Ovary (tissue), 9 donors: ENCODE measurements around the gene FBXL17. TPM values are rescaled to one million over a fixed set of nuclear protein-coding genes. Genes with fewer than 3 reads are reported as not detected.

Source experiments
- DNase-seq, 5 donors: peaks; one replicate each; pipeline ENCODE4 v3.0.0-alpha.2; 2019 to 2020
- H3K27ac ChIP-seq, 2 donors: fragments of 200-600 bp; one replicate each; pipeline versions ENCODE4 v1.5.1 to v1.8.0; 2019 to 2022
- H3K27me3 ChIP-seq: fragments of 200-600 bp; one replicate; pipeline ENCODE4 v1.8.0; 2022
- H3K36me3 ChIP-seq: fragments of 200-600 bp; sonication (generic); one replicate; pipeline ENCODE4 v1.5.1; 2019
- H3K4me1 ChIP-seq: one replicate; pipeline ENCODE4 v1.8.1; 2013; ENCODE audit warnings: mild to moderate bottlenecking, moderate library complexity; ENCODE audit not compliant: insufficient read depth
- H3K4me3 ChIP-seq: fragments of 200-600 bp; sonication (generic); one replicate; pipeline ENCODE4 v1.5.1; 2017
- H3K9me3 ChIP-seq, 2 donors: fragments of 200-600 bp in 1 of 2; sonication (generic) in 1 of 2; one replicate each; pipeline versions ENCODE4 v1.5.1 to v1.8.1; 2013 to 2019; ENCODE audit warnings: mild to moderate bottlenecking in 1 of 2, moderate library complexity in 1 of 2
- CTCF ChIP-seq, 3 donors: fragments of 450-650 bp in 2 of 3; fragments of 200-600 bp in 1 of 3; IDR thresholded peaks; one replicate each; pipeline versions ENCODE4 v1.5.1 to v1.8.0; 2016 to 2022; ENCODE audit warnings: antibody characterized with exemption in 3 of 3, mild to moderate bottlenecking in 1 of 3
- EP300 ChIP-seq: sonication (generic); formaldehyde crosslinking; IDR thresholded peaks from one replicate; pipeline ENCODE4 v1.6.1; 2017; ENCODE audit warnings: antibody characterized with exemption
- POLR2A ChIP-seq: fragments of 450-650 bp; IDR thresholded peaks from one replicate; pipeline ENCODE4 v1.6.1; 2017; ENCODE audit warnings: antibody characterized with exemption, mild to moderate bottlenecking, moderate library complexity
- WGBS, 3 donors: extraction: QIAGEN DNeasy Blood & Tissue Kit in 1 of 3; methylation state at CpG; one replicate each; pipeline versions ENCODE4 v1.1.5 to v1.1.7; 2013 to 2017; 5-methylcytosine and 5-hydroxymethylcytosine counted together
- intact Hi-C, 4 donors: fragments of 100-400 bp; cut with DNase I; formaldehyde crosslinking; loops; one replicate each; pipeline versions ENCODE4 v1.11.0 to v1.15.1; 2022 to 2023
- polyA plus RNA-seq, 2 donors: library from polyadenylated mRNA; stranded (reverse); fragments of 200-250 nt in 1 of 2; fragments of 350-450 nt in 1 of 2; fragmentation: Illumina TruSeq in 1 of 2; extraction: RNeasy Lipid Tissue Mini Kit (QIAGEN cat#74804) in 1 of 2; gene quantifications; one replicate each; pipeline ENCODE4 v1.2.3, GENCODE V29; 2013 to 2014
- total RNA-seq, 7 donors: library from RNA; depleted of rRNA in 2 of 7; stranded (reverse); fragments of >200 nt in 2 of 7; fragmentation: NEBNext Ultra II Directional in 3 of 7; extraction: Animal tissue kit (Norgen Biotek cat#: 25700) in 3 of 7; gene quantifications; one replicate each; pipeline versions ENCODE4 v1.1.0 to v1.2.4, GENCODE V29; 2016 to 2023
- donor health status: DM: no; HTN: no; CAD: no; lungs with moderate emphysema.
- donor health status: DM: no; HTN: no; CAD: no.
- donor health status: Bipolar disorder and iron deficiency.
- donor health status: DM: yes; HTN: yes; CAD: no.
- donor health status: DM: no; HTN: no; CAD: no.
- donor health status: DM: yes; HTN: yes; CAD: no.

Gene FBXL17
- total and polyA plus RNA-seq, 9 donors: 6.8 to 20.4 (median 15.9) TPM

GRCh38 chr5:108054349-108054748 lies 327.5 kb downstream of the FBXL17 start:
- no peak overlapping the region for H3K27ac ChIP-seq
- DNase-seq: no peak
- no peak for TF ChIP-seq CTCF (IDR thresholded peaks at IDR 0.05)
- TF ChIP-seq POLR2A: no peak
- TF ChIP-seq EP300: no peak
- H3K9me3 ChIP-seq: no peaks in the 10 kb centered on the region
- no peaks in the 10 kb centered on the region for H3K4me1 ChIP-seq
- H3K27me3 ChIP-seq: no peaks in the 10 kb centered on the region
- no peaks in the 10 kb centered on the region for H3K36me3 ChIP-seq
- intact Hi-C loops: no loop called here
- no peak overlapping the region for H3K4me3 ChIP-seq

- Histone ChIP-seq H3K4me1 (no peaks in the 10 kb centered on the region), H3K27ac (no peak overlapping the region), H3K9me3 (no peaks in the 10 kb centered on the region), H3K4me3 (no peak overlapping the region), H3K27me3 (no peaks in the 10 kb centered on the region), H3K36me3 (no peaks in the 10 kb centered on the region)
- DNase-seq: no peak
- WGBS, 3 donors: 89 to 94% (median 93%) methylated on average over 13 of the region's 13 CpGs
- intact Hi-C loops: no loop called here
- TF ChIP-seq EP300 (no peak), POLR2A (no peak), CTCF (IDR thresholded peaks at IDR 0.05) (no peak)
Observed at GRCh38 chr5:108046955-108047670, 334.8 kb downstream of the FBXL17 start.

- intact Hi-C loops: no loop called here
- Histone ChIP-seq H3K4me1 (no peaks in the 10 kb centered on the region), H3K36me3 (no peaks in the 10 kb centered on the region), H3K9me3 (no peaks in the 10 kb centered on the region), H3K27me3 (no peaks in the 10 kb centered on the region), H3K4me3 (no peak overlapping the region), H3K27ac (no peak overlapping the region)
- TF ChIP-seq POLR2A (no peak), CTCF (IDR thresholded peaks at IDR 0.05) (no peak), EP300 (no peak)
- no peak for DNase-seq
- 74 to 75% (median 75%) methylated on average over 7 of the region's 7 CpGs for WGBS, 3 donors
Observed at GRCh38 chr5:108036482-108036881, 345.4 kb downstream of the FBXL17 start.

- Histone ChIP-seq H3K9me3 (no peaks in the 10 kb centered on the region), H3K27ac (no peak overlapping the region), H3K27me3 (no peaks in the 10 kb centered on the region), H3K4me1 (no peaks in the 10 kb centered on the region), H3K36me3 (no peaks in the 10 kb centered on the region), H3K4me3 (no peak overlapping the region)
- TF ChIP-seq CTCF (IDR thresholded peaks at IDR 0.05) (no peak), EP300 (no peak), POLR2A (no peak)
- no peak for DNase-seq
- WGBS, 3 donors: 62 to 80% (median 79%) methylated on average over 3 of the region's 3 CpGs
- intact Hi-C loops: no loop called here
Observed at GRCh38 chr5:108028883-108029282, 353.0 kb downstream of the FBXL17 start.
